GM21528 (cell line): Measurements from ENCODE around the gene RPS6KA2.
A peak's percentile ranks its signal among the peaks of the same experiment; 100 is the strongest.
"Not testable (repeated sequence)": the region's sequence is repeated elsewhere in the genome, so short reads cannot be mapped to it uniquely, and the experiment has no call there.

ENCODE experiments used
- ATAC-seq: cut with Tn5 transposase; IDR thresholded peaks from one replicate; pipeline ENCODE4 v1.9.1; 2021; ENCODE audit warnings: mild to moderate bottlenecking, moderate library complexity; ENCODE audit not compliant: unreplicated experiment, low FRiP score

The RPS6KA2 gene

DNA sequence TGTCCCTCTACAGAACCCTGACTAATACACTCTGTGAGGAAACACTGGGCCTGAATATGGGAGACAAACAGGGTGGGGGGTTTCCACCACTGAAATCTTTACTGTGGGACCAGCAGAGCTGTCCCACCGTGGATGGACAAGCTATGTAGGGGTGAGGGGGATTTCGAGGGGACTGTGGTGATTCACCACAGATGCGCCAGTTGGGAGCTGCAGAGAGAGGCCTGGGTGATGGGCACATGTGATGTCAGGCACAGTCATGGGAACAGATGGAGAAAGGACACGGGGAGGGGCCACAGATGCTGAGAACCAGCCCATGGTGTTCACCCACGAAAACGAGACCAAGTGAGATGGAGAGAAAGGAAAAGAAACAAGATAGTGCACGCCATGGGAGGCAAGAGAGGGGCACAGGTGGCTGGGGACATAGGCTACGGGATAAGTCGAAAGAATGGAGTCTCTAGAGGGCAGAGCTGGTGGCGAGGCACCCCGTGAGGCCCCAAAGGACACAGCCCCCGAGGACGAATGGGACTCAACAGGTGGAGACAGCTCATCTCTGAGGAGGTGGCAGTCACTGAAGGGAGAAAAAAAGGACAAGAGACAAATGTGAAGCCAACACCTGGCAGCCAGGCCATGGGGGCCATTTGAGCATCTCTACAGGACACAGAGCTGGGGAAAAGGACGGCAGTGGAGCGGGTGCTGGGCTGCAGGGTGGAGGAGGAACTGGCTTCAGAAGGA is 30.1 kb downstream of the RPS6KA2 start:
- ATAC-seq: no peak

DNA sequence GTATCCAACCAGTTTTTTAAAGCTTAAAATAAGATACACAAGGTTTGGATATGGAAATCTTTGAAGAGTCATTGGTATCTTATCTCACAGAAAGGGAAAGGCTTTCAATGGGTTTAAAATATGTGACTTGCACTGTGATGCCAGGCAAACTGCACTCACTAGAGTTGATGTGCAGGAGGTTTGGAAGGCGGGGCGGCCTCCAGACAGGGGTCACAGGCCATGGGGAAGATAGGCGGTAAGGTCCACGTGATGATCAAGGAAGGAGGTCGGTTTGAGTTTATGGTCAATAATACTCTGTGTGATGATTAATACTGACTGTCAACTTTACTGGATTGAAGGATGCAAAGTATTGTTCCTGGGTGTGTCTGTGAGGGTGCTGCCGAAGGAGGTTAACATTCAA is 31.1 kb downstream of the RPS6KA2 start:
- no peak for ATAC-seq

DNA sequence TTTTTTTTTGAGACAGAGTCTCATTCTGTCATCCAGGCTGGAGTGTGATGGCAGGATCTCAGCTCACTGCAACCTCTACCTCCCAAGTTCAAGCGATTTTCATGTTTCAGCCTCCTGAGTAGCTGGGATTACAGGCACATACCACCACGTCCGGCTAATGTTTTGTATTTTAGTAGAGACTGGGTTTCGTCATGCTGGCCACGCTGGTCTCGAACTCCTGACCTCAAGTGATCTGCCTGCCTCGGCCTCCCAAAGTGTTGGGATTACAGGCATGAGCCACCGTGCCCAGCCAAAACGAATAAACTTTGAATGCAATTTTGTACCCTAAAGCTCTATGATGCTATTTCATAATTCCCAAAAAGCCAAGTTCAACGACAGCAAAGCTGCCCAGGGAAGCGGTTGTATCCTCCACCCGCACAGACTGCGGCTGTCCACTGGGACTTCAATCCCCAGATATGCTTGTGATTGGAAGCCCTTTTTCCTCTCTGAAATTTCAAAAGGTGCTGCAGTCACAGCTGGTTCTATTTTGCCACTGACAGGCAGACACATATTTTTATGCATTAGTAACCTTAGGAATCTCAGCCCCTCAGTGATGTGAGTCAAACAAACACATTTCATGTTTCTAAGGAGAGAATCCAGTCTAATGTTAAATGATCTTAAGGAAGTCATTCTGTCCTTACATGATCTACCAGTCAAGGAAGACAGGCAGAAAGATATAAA is 31.8 kb downstream of the RPS6KA2 start:
- no peak for ATAC-seq

DNA sequence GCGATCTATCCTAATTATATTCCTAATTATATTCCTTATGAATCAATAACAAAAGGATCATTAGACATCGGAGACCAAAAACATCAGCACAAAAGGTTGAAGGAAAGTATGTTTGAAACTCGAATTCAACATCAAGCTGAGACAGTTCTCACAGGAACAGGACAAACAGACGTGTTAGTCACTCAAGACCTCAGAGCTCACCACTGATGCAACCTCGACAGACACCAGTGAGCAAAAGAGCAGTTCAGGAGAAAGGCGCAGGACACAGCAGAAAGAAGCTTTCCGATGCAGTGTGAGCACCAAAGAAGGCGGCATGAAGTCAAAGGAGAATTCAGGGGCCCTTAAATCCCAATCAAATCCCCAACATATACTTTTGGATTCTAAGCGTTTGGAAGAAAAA is 34.2 kb downstream of the RPS6KA2 start:
- no peak for ATAC-seq

GRCh38 chr6:166591961-166592520 is 35.0 kb downstream of the RPS6KA2 start:
- no peak for ATAC-seq

- no peak for ATAC-seq
These were observed 36.0 kb downstream of the RPS6KA2 start for GRCh38 chr6:166591026-166591425.

- no peak for ATAC-seq
These were observed 37.1 kb downstream of the RPS6KA2 start for GRCh38 chr6:166589786-166590574.

DNA sequence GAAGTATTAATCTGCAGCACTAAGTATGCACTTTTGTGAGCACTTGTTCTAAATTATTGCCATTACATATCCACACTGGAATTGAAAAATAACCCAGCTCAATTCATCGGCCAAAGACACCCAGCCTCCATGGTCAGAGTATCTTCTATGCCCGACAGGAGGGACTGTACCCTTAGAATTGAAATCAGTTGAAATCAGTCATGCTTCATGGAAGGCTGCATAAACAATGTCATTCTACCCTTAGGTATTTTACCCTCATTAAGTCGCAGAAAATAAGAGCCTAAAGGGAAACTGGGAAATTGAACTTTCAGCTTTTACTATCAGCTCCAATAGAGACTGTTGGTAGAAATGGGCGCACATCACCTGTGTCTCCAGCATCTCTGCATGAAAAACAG is 37.7 kb downstream of the RPS6KA2 start:
- no peak for ATAC-seq

GRCh38 chr6:166588691-166589336 is 38.2 kb downstream of the RPS6KA2 start:
- ATAC-seq: peak; percentile 34

- ATAC-seq: peak; percentile 89
These were observed 39.2 kb downstream of the RPS6KA2 start for GRCh38 chr6:166587631-166588413.

GRCh38 chr6:166586424-166587156 is 40.5 kb downstream of the RPS6KA2 start, which contains the start of gene RAMACL:
TSS of gene RAMACL (minus strand) at chr6:166586678. CDS start at chr6:166586477, 201 bp downstream.
- ATAC-seq: peak; percentile 65

DNA sequence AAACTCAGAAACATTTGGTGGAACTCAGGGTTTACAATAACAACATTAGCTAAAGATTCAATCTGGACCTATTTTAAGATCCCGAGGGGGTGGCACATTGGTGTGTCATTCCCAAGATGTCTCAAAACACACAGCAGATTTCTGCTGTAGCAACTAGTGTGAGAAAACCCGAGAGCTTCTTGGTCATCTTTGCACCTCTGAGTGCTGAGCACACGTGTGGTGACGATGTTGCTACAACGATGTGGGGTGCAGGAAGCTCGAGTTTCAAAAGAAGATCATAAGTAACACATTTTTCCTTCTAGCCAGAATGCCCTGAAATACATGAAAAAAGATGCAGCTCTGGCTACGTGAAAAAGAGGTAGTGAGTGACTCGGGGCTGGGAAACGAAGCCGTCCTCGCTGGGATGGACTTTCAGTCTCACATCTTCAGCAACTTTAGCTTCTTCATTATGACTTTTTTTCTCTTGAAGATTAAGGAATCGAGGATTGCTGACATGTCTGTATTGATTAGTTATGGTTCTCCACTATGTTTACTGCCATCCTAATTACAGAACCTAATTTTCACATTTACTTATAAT is 42.1 kb downstream of the RPS6KA2 start:
- ATAC-seq: no peak

DNA sequence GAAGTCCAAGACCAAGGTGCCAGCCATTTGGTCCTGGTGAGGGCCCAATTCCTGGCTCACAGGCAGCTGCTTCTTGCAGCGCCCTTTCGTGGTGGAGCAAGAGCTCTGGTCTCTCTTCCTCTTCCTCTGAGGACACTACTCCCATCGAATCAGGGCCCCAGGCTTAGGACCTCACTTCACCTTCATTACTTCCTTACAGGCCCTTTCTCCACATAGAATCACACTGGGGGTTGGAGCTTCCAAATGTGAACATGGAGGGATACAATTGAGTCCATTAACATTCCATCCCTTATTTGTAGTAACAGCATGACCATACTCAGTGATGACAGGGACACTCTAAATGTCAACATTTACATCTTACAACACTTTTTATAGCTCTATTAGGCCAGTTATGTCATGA is 42.9 kb downstream of the RPS6KA2 start:
- no peak for ATAC-seq

GRCh38 chr6:166583230-166583965 is 43.7 kb downstream of the RPS6KA2 start:
- ATAC-seq: no peak

- no peak for ATAC-seq
These were observed 44.8 kb downstream of the RPS6KA2 start for GRCh38 chr6:166582258-166582657.

DNA sequence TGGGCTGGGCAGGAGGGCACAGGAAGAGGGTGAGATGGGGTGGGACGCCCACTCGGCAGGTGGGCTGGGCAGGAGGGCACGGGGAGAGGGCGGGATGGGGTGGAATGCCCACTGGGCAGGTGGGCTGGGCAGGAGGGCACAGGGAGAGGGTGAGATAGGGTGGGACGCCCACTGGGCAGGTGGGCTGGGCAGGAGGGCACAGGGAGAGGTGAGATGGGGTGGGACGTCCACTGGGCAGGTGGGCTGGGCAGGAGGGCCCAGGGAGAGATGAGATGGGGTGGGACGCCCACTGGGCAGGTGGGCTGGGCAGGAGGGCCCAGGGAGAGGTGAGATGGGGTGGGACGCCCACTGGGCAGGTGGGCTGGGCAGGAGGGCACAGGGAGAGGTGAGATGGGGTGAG is 45.2 kb downstream of the RPS6KA2 start:
- not testable (repeated sequence) for ATAC-seq

- no peak for ATAC-seq
These were observed 46.0 kb downstream of the RPS6KA2 start for GRCh38 chr6:166581091-166581511.
